ENCODE measurements around the gene RAC3. TPM values are rescaled to one million over a fixed set of nuclear protein-coding genes. Genes with fewer than 3 reads are reported as not detected.

Gene RAC3
- total and polyA plus RNA-seq, 4 donors, result 0.63 to 6.3 (median 3.3) TPM

GRCh38 chr17:81999587-81999975, 31.9 kb upstream of the RAC3 start:
- H3K27ac ChIP-seq (ENCODE audit: low read depth in 1 of 2, low read length in 2 of 2), result peak overlapping the region in 1 of 2 donors; percentile 52
- H3K9ac ChIP-seq (ENCODE audit: low read depth in 1 of 2, low read length in 2 of 2), result no peak overlapping the region
- H3K4me1 ChIP-seq (ENCODE audit: control insufficient read depth in 4 of 4, insufficient read depth in 4 of 4, low read length in 3 of 4), result peaks cover 6 to 21% (median 12%) of the 10 kb centered on the region in 4 donors
- H3K27me3 ChIP-seq (ENCODE audit: control insufficient read depth in 4 of 4, insufficient read depth in 4 of 4, low read length in 3 of 4), result no peaks in the 10 kb centered on the region
- no peaks in the 10 kb centered on the region for H3K9me3 ChIP-seq (ENCODE audit: control insufficient read depth in 4 of 4, low read length in 3 of 4)
- WGBS, result 76% methylated on average over 12 of the region's 12 CpGs
- H3K4me3 ChIP-seq (ENCODE audit: low read depth in 1 of 3, low read length in 3 of 3), result no peak overlapping the region
- H3K36me3 ChIP-seq (ENCODE audit: control insufficient read depth in 4 of 4, insufficient read depth in 3 of 4, low read depth in 1 of 4, low read length in 3 of 4), result peaks cover 0 to 3% (median under 1%) of the 10 kb centered on the region in 4 donors
- TF ChIP-seq JUND (IDR thresholded peaks at IDR 0.05), result no peak
- peak in 1 of 2 donors; percentile 7 for TF ChIP-seq RXRA (IDR thresholded peaks at IDR 0.05)
- DNase-seq (ENCODE audit: low spot score), result no peak

- H3K9ac ChIP-seq (ENCODE audit: low read depth in 1 of 2, low read length in 2 of 2), result no peak overlapping the region
- H3K27ac ChIP-seq (ENCODE audit: low read depth in 1 of 2, low read length in 2 of 2), result peak overlapping the region; percentile 35 to 52
- no peaks in the 10 kb centered on the region for H3K9me3 ChIP-seq (ENCODE audit: control insufficient read depth in 4 of 4, low read length in 3 of 4)
- H3K4me1 ChIP-seq (ENCODE audit: control insufficient read depth in 4 of 4, insufficient read depth in 4 of 4, low read length in 3 of 4), result peaks cover 6 to 20% (median 11%) of the 10 kb centered on the region in 4 donors
- TF ChIP-seq MAX (IDR thresholded peaks at IDR 0.05) (no peak), NR2F2 (IDR thresholded peaks at IDR 0.05) (no peak), TAF1 (conservative IDR thresholded peaks at IDR 0.05) (no peak), HNF4G (IDR thresholded peaks at IDR 0.05) (no peak), ZBTB33 (IDR thresholded peaks at IDR 0.05) (no peak), FOXA2 (IDR thresholded peaks at IDR 0.05) (no peak), HNF4A (conservative IDR thresholded peaks at IDR 0.05) (no peak), RXRA (IDR thresholded peaks at IDR 0.05) (no peak), FOXA1 (IDR thresholded peaks at IDR 0.05) (no peak), EGR1 (IDR thresholded peaks at IDR 0.05; ENCODE audit: low read depth in 2 of 2) (no peak), ATF3 (IDR thresholded peaks at IDR 0.05) (no peak), RAD21 (IDR thresholded peaks at IDR 0.05) (no peak), SP1 (IDR thresholded peaks at IDR 0.05) (no peak), REST (IDR thresholded peaks at IDR 0.05) (no peak)
- DNase-seq (ENCODE audit: low spot score), result no peak
- no peak overlapping the region for H3K4me3 ChIP-seq (ENCODE audit: low read depth in 1 of 3, low read length in 3 of 3)
- peaks cover 0 to 3% (median under 1%) of the 10 kb centered on the region in 4 donors for H3K36me3 ChIP-seq (ENCODE audit: control insufficient read depth in 4 of 4, insufficient read depth in 3 of 4, low read depth in 1 of 4, low read length in 3 of 4)
- H3K27me3 ChIP-seq (ENCODE audit: control insufficient read depth in 4 of 4, insufficient read depth in 4 of 4, low read length in 3 of 4), result no peaks in the 10 kb centered on the region
- 61% methylated on average over 36 of the region's 36 CpGs for WGBS
Observed at GRCh38 chr17:81999976-82000802, 31.3 kb upstream of the RAC3 start.

Measured in liver (tissue), 9 donors.